ENCODE results near the gene CCDC69.
"Not testable (repeated sequence)": the region's sequence is repeated elsewhere in the genome, so short reads cannot be mapped to it uniquely, and the experiment has no call there.

Gene CCDC69

GRCh38 chr5:151196556-151197290 is 27.2 kb downstream of the CCDC69 start:
- DNase-seq (ENCODE audit: low spot score) (no peak), FAIRE-seq (no peak)

- DNase-seq (ENCODE audit: low spot score): no peak
- no peak for FAIRE-seq
Measured at GRCh38 chr5:151195622-151196021, 28.3 kb downstream of the CCDC69 start.

- DNase-seq (ENCODE audit: low spot score): no peak
- FAIRE-seq: no peak
Measured at GRCh38 chr5:151192626-151193025, 31.3 kb downstream of the CCDC69 start.

- DNase-seq (ENCODE audit: low spot score): no peak
- FAIRE-seq: no peak
Measured at GRCh38 chr5:151191661-151192060, 32.2 kb downstream of the CCDC69 start.

GRCh38 chr5:151189151-151189550 is 34.7 kb downstream of the CCDC69 start:
- DNase-seq (ENCODE audit: low spot score) (no peak), FAIRE-seq (no peak)

- FAIRE-seq (no peak), DNase-seq (ENCODE audit: low spot score) (no peak)
Measured at GRCh38 chr5:151186538-151186937, 37.4 kb downstream of the CCDC69 start.

- no peak for FAIRE-seq
Measured at GRCh38 chr5:151186052-151186451, 37.8 kb downstream of the CCDC69 start.

GRCh38 chr5:151184316-151185042 is 39.4 kb downstream of the CCDC69 start:
- DNase-seq (ENCODE audit: low spot score) (no peak), FAIRE-seq (no peak)

More at GRCh38 chr5:151186052-151186451, 37.8 kb downstream of the CCDC69 start:
- no peak for DNase-seq (ENCODE audit: low spot score)

- DNase-seq (ENCODE audit: low spot score) (no peak), FAIRE-seq (no peak)
Measured at GRCh38 chr5:151183456-151184245, 40.2 kb downstream of the CCDC69 start.

- DNase-seq (ENCODE audit: low spot score): no peak
- no peak for FAIRE-seq
Measured at GRCh38 chr5:151182976-151183375, 40.9 kb downstream of the CCDC69 start.

- no peak for FAIRE-seq
- no peak for DNase-seq (ENCODE audit: low spot score)
Measured at GRCh38 chr5:151182524-151182900, 41.4 kb downstream of the CCDC69 start.

GRCh38 chr5:151181818-151182523 is 41.9 kb downstream of the CCDC69 start:
- no peak for FAIRE-seq

GRCh38 chr5:151180291-151180690 is 43.6 kb downstream of the CCDC69 start:
- DNase-seq (ENCODE audit: low spot score): no peak
- no peak for FAIRE-seq

More at GRCh38 chr5:151181818-151182523, 41.9 kb downstream of the CCDC69 start:
- no peak for DNase-seq (ENCODE audit: low spot score)

- FAIRE-seq (no peak), DNase-seq (ENCODE audit: low spot score) (no peak)
Measured at GRCh38 chr5:151179489-151179840, 44.4 kb downstream of the CCDC69 start.

GRCh38 chr5:151178777-151179488 is 45.0 kb downstream of the CCDC69 start:
- DNase-seq (ENCODE audit: low spot score) (no peak), FAIRE-seq (no peak)

GRCh38 chr5:151178372-151178771 is 45.5 kb downstream of the CCDC69 start:
- no peak for FAIRE-seq
- DNase-seq (ENCODE audit: low spot score): no peak

GRCh38 chr5:151176268-151176667 is 47.6 kb downstream of the CCDC69 start:
- not testable (repeated sequence) for DNase-seq (ENCODE audit: low spot score); FAIRE-seq

GRCh38 chr5:151174612-151175101 is 49.2 kb downstream of the CCDC69 start:
- DNase-seq (ENCODE audit: low spot score) (no peak), FAIRE-seq (no peak)

GRCh38 chr5:151173711-151174611 is 49.9 kb downstream of the CCDC69 start:
- FAIRE-seq (no peak), DNase-seq (ENCODE audit: low spot score) (no peak)

GRCh38 chr5:151171529-151171928 is 52.4 kb downstream of the CCDC69 start:
- FAIRE-seq (no peak), DNase-seq (ENCODE audit: low spot score) (no peak)

Data from RCC 7860 (cell line).